ENCODE results near the gene PI4KA. TPM values are rescaled to one million over a fixed set of nuclear protein-coding genes. Genes with fewer than 3 reads are reported as not detected.

The PI4KA gene
- total RNA-seq, 6 experiments from 2014 or later: 51.0 to 61.3 (median 57.2) TPM

DNA sequence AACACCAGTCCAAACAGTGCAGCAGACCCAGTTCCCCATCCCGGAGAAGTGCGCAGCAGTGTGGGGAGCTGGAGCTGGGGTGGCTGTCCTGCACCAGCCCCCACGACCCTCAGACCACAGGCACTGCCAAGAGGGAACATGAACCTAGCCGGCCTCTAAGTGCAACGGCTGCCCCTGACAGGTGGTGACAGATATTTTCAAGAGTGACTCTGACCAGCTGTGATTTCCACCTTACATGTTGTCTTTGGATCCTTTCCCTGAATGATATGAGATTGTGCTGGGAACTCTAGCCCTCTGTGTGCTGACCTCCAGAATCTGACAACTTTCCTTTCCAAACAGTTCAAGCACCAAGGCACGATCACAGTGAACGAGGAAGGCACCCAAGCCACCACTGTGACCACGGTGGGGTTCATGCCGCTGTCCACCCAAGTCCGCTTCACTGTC is 72.1 kb downstream of the PI4KA start:
- Mint-ChIP-seq H3K9me3 (no peaks in the 10 kb centered on the region), H3K4me3 (no peak overlapping the region), H3K36me3 (ENCODE audit: low read depth) (no peaks in the 10 kb centered on the region; the same call in 1 of the 2 replicates), H3K27ac (no peak overlapping the region), H3K4me1 (ENCODE audit: low read depth) (peaks cover 17% of the 10 kb centered on the region; the same call in 1 of the 2 replicates), H3K27me3 (ENCODE audit: insufficient read depth) (peaks cover 1% of the 10 kb centered on the region)
- no peak for TF ChIP-seq CTCF (IDR thresholded peaks at IDR 0.05)
- DNase-seq: no peak

DNA sequence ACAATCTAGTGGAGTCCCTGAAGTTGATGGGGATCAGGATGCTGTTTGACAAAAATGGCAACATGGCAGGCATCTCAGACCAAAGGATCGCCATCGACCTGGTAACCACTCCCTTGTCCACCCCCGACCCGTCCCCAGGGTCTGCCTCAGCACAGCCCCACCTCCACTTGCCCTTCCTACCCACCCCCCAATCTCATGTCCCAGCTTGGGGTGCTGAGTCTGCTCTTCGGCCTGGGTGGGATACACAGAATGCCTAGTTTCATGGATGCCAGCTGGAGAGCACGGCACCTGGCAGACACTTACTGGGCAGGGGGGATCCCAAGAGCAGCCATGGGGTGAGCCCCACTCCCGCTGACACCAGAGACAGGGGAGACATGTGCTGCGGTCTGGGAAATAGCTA is 72.6 kb downstream of the PI4KA start:
- Mint-ChIP-seq H3K9me3 (no peaks in the 10 kb centered on the region), H3K4me1 (ENCODE audit: low read depth) (peaks cover 17% of the 10 kb centered on the region; the same call in 1 of the 2 replicates), H3K27me3 (ENCODE audit: insufficient read depth) (peaks cover 1% of the 10 kb centered on the region), H3K27ac (no peak overlapping the region), H3K36me3 (ENCODE audit: low read depth) (no peaks in the 10 kb centered on the region; the same call in 1 of the 2 replicates), H3K4me3 (no peak overlapping the region)
- DNase-seq: no peak
- TF ChIP-seq CTCF (IDR thresholded peaks at IDR 0.05): no peak

DNA sequence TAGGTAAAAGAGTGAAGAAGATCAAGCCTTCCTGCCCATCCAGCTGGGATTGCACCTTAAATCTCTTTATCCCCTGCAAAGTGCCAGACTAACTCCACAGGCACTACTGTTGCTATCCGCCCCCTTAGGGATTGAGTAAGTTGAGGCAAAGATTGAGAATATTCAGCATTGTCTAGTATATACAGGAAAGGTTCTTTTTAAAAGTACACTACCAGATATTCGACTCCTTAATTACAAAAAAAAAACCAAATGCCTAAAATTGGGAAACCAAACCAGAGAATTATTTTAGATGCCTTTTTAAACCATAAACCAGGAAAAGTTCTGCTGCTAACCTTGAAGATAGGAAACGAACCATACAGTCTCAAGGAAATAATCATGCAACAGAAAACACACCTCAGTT is 73.2 kb downstream of the PI4KA start:
- peaks cover 17% of the 10 kb centered on the region; the same call in 1 of the 2 replicates for H3K4me1 Mint-ChIP-seq (ENCODE audit: low read depth)
- no peak overlapping the region for H3K4me3 Mint-ChIP-seq
- no peaks in the 10 kb centered on the region for H3K9me3 Mint-ChIP-seq
- TF ChIP-seq CTCF (IDR thresholded peaks at IDR 0.05): no peak
- no peaks in the 10 kb centered on the region; the same call in 1 of the 2 replicates for H3K36me3 Mint-ChIP-seq (ENCODE audit: low read depth)
- H3K27ac Mint-ChIP-seq: no peak overlapping the region
- no peak for DNase-seq
- H3K27me3 Mint-ChIP-seq (ENCODE audit: insufficient read depth): peaks cover 1% of the 10 kb centered on the region

DNA sequence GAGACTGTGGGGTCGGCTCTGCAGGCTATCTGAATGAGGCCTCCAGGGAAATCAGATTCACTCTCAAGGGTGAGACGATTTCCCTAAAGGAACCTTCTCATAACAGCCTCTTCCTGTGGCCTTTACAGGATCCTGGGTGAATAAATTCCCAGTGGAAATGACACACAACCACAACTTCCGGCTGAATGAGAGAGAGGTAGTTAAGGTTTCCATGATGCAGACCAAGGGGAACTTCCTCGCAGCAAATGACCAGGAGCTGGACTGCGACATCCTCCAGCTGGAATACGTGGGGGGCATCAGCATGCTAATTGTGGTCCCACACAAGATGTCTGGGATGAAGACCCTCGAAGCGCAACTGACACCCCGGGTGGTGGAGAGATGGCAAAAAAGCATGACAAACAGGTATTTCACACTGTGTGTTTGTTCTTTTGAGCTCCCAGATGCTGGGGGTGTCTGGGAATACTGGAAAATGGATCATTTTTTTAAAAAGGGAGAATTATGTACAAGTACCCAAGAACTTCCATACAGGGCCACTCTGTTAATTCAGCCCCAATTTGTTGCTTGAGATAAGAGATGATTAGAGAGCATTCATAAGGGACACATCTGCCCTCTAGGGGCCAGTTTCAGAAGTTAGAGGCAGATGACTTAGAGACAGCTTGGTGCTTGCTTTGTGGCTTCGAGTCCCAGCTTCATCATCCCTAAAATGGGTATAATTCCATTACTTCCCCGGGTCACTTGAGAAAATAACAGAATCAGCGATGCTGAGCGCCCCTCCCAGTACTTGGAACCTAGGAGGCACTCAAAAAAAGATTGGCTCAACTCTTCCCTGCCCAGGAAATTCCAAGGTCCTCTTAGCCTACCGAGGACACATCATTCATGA is 74.5 kb downstream of the PI4KA start:
- H3K9me3 Mint-ChIP-seq: no peaks in the 10 kb centered on the region
- peaks cover 1% of the 10 kb centered on the region for H3K27me3 Mint-ChIP-seq (ENCODE audit: insufficient read depth)
- H3K4me1 Mint-ChIP-seq (ENCODE audit: low read depth): peaks cover 29% of the 10 kb centered on the region
- H3K36me3 Mint-ChIP-seq (ENCODE audit: low read depth): peaks cover 6% of the 10 kb centered on the region; the same call in 1 of the 2 replicates
- TF ChIP-seq CTCF (IDR thresholded peaks at IDR 0.05): peak; percentile 84
- peak overlapping the region; percentile 72; the same call in 1 of the 2 replicates for H3K27ac Mint-ChIP-seq
- H3K4me3 Mint-ChIP-seq: no peak overlapping the region
- DNase-seq: peak; percentile 43

DNA sequence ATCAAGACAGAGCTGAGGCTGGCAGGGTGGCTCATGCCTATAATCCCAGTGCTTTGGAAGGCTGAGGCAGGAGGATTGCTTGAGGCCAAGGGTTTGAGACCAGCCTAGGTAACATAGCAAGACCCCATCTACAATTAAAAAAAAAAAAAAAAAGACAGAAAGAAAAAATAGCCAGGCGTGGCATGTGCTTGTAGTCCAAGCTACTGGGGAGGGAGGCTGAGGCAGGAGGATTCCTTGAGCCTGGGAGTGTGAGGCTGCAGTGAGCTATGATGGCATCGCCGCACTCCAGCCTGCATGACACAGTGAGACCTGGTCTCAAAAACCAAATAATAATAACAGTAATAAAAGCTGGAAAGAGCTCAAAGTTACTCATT is 75.3 kb downstream of the PI4KA start:
- no peak overlapping the region; the same call in 1 of the 2 replicates for H3K4me3 Mint-ChIP-seq

More for the DNA sequence above, 75.3 kb downstream of the PI4KA start:
- H3K36me3 Mint-ChIP-seq (ENCODE audit: low read depth): peaks cover 6% of the 10 kb centered on the region; the same call in 1 of the 2 replicates
- H3K9me3 Mint-ChIP-seq: no peaks in the 10 kb centered on the region
- H3K27me3 Mint-ChIP-seq (ENCODE audit: insufficient read depth): peaks cover 1% of the 10 kb centered on the region
- H3K4me1 Mint-ChIP-seq (ENCODE audit: low read depth): peaks cover 37% of the 10 kb centered on the region
- no peak for TF ChIP-seq CTCF (IDR thresholded peaks at IDR 0.05)
- peak overlapping the region; percentile 72; the same call in 1 of the 2 replicates for H3K27ac Mint-ChIP-seq
- no peak for DNase-seq

All from HFFc6 (cell line).